ENCODE data around the gene FREM2.

Gene FREM2

DNA sequence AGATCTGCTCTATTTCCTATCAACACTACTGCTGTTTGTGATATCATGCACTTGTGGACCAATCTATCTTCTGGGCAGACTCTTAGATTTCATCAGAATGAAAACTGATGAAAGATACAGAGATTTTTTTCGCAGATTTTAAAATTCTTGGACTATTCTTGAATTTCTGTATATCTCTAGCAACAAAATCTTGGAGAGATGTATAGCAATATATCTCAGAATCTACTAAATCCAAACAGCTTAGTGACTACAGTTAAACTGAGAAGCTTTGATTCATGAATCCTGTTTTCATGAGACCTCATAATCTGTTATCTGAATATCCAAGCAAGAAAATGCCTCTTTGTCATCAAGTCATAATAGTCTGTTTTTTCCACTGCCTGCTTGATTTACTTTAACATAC is 28.0 kb upstream of the FREM2 start:
- H3K4me1 ChIP-seq (ENCODE audit: control insufficient read depth, insufficient read depth, low read depth, low read length): peaks cover 2% of the 10 kb centered on the region
- no peak overlapping the region for H3K4me2 ChIP-seq (ENCODE audit: low read length, poor library complexity, severe bottlenecking)
- no peak overlapping the region for H3K23ac ChIP-seq (ENCODE audit: low read length in 2 of 2)
- no peak overlapping the region for H3K14ac ChIP-seq (ENCODE audit: low read length in 2 of 2)
- H3K27ac ChIP-seq (ENCODE audit: low read length, poor library complexity, severe bottlenecking): no peak overlapping the region
- no peak for DNase-seq
- H2BK5ac ChIP-seq (ENCODE audit: low read depth, low read length, poor library complexity, severe bottlenecking): no peak overlapping the region
- no peaks in the 10 kb centered on the region for H3K27me3 ChIP-seq (ENCODE audit: control insufficient read depth in 1 of 2, insufficient read depth in 1 of 2, low read length in 2 of 2)
- H3K36me3 ChIP-seq (ENCODE audit: control insufficient read depth in 1 of 2, insufficient read depth in 2 of 2, low read depth in 1 of 2, low read length in 2 of 2): no peaks in the 10 kb centered on the region
- no peak overlapping the region for H3K4me3 ChIP-seq (ENCODE audit: insufficient read depth in 1 of 2, low read depth in 1 of 2, low read length in 2 of 2)
- no peak overlapping the region for H2BK15ac ChIP-seq (ENCODE audit: low read depth, poor library complexity, severe bottlenecking)
- no peak overlapping the region for H4K8ac ChIP-seq (ENCODE audit: low read length)
- no peak overlapping the region for H2BK120ac ChIP-seq (ENCODE audit: low read depth, low read length)
- no peak overlapping the region for H4K91ac ChIP-seq (ENCODE audit: low read length)
- WGBS: no CpG with 5 or more reads among the region's 1 CpG
- no peak overlapping the region for H2AK5ac ChIP-seq (ENCODE audit: low read length, severe bottlenecking)
- no peaks in the 10 kb centered on the region for H3K79me1 ChIP-seq (replicated peaks; ENCODE audit: low read length, poor library complexity, severe bottlenecking)
- no peaks in the 10 kb centered on the region for H3K9me3 ChIP-seq (ENCODE audit: control insufficient read depth, low read length)
- H3K9ac ChIP-seq (ENCODE audit: low read length): no peak overlapping the region
- no peak overlapping the region for H2AFZ ChIP-seq (ENCODE audit: low read depth, low read length)
- H3K18ac ChIP-seq (ENCODE audit: low read depth in 1 of 2, low read length in 2 of 2): no peak overlapping the region
- H3K4ac ChIP-seq (ENCODE audit: low read depth in 1 of 2, low read length in 2 of 2): no peak overlapping the region
- H2BK12ac ChIP-seq (ENCODE audit: low read length in 2 of 2): no peak overlapping the region

DNA sequence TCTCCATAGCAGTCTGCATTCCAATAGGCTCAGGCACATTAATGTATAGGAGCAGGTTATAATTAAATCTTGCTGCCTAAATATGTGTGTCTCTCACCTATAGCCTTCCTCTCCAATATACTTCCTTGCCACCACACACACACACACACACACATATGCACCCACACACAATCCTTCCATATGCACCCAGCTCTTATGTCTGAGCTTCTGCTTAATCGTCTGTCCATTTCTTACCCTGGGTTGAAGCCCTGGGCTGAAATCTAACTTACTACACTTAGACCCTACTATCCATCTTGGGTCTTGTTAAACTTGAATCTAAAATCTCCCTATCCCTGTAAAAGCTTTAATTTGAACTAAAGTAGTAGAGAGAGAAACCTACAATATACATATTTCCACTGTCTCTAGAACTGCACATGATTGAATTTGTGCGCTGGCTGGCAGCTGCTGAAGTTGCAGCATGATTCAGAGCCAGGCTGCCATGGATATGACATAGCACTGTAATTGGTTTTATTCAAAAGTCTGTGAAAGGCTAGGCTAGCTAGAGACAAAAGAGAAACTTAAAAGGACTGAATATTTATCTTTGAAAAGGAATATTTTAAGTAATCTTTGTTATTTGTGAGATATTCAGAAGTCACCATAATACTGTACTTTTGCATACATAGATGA is 25.7 kb upstream of the FREM2 start:
- no peak overlapping the region for H3K4me3 ChIP-seq (ENCODE audit: insufficient read depth in 1 of 2, low read depth in 1 of 2, low read length in 2 of 2)

DNA sequence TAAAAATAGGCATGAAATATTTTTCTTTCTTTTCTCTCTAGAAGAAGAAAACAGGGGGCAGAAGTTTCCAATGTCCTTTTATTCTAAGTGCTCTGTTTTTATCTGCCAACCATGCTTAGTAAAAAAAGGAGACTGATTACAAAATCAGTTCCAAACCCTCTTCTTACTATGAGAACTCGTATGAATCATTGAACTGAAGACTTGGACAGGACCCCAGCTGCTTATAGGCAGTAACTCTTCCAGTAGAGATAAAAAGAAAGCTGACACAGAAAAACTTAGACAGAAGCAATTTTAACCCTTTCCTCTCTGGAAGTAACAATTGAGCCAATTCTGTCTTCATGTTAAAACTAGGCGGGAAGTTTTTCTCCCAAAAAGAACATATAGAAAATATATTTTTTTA is 24.5 kb upstream of the FREM2 start:
- Histone ChIP-seq H2BK5ac (ENCODE audit: low read depth, low read length, poor library complexity, severe bottlenecking) (no peak overlapping the region), H3K27ac (ENCODE audit: low read length, poor library complexity, severe bottlenecking) (no peak overlapping the region), H2BK15ac (ENCODE audit: low read depth, poor library complexity, severe bottlenecking) (no peak overlapping the region), H3K79me1 (replicated peaks; ENCODE audit: low read length, poor library complexity, severe bottlenecking) (no peaks in the 10 kb centered on the region), H2BK12ac (ENCODE audit: low read length in 2 of 2) (no peak overlapping the region), H3K4ac (ENCODE audit: low read depth in 1 of 2, low read length in 2 of 2) (no peak overlapping the region), H3K9me3 (ENCODE audit: control insufficient read depth, low read length) (no peaks in the 10 kb centered on the region), H3K4me2 (ENCODE audit: low read length, poor library complexity, severe bottlenecking) (no peak overlapping the region), H4K8ac (ENCODE audit: low read length) (no peak overlapping the region), H3K4me3 (ENCODE audit: insufficient read depth in 1 of 2, low read depth in 1 of 2, low read length in 2 of 2) (no peak overlapping the region), H3K27me3 (ENCODE audit: control insufficient read depth in 1 of 2, insufficient read depth in 1 of 2, low read length in 2 of 2) (no peaks in the 10 kb centered on the region), H3K23ac (ENCODE audit: low read length in 2 of 2) (no peak overlapping the region), H2BK120ac (ENCODE audit: low read depth, low read length) (no peak overlapping the region), H3K18ac (ENCODE audit: low read depth in 1 of 2, low read length in 2 of 2) (no peak overlapping the region), H4K91ac (ENCODE audit: low read length) (no peak overlapping the region), H3K36me3 (ENCODE audit: control insufficient read depth in 1 of 2, insufficient read depth in 2 of 2, low read depth in 1 of 2, low read length in 2 of 2) (no peaks in the 10 kb centered on the region), H2AK5ac (ENCODE audit: low read length, severe bottlenecking) (no peak overlapping the region), H3K9ac (ENCODE audit: low read length) (no peak overlapping the region), H2AFZ (ENCODE audit: low read depth, low read length) (no peak overlapping the region), H3K4me1 (ENCODE audit: control insufficient read depth, insufficient read depth, low read depth, low read length) (no peaks in the 10 kb centered on the region), H3K14ac (ENCODE audit: low read length in 2 of 2) (no peak overlapping the region)
- WGBS: 0% methylated on average over 1 of the region's 2 CpGs
- DNase-seq: peak; percentile 77

More for the DNA sequence above, 25.7 kb upstream of the FREM2 start:
- no peak overlapping the region for H2BK120ac ChIP-seq (ENCODE audit: low read depth, low read length)
- H2BK5ac ChIP-seq (ENCODE audit: low read depth, low read length, poor library complexity, severe bottlenecking): no peak overlapping the region
- DNase-seq: no peak
- no peak overlapping the region for H4K91ac ChIP-seq (ENCODE audit: low read length)
- H3K18ac ChIP-seq (ENCODE audit: low read depth in 1 of 2, low read length in 2 of 2): no peak overlapping the region
- H2AK5ac ChIP-seq (ENCODE audit: low read length, severe bottlenecking): no peak overlapping the region
- H3K4me2 ChIP-seq (ENCODE audit: low read length, poor library complexity, severe bottlenecking): no peak overlapping the region
- H3K4ac ChIP-seq (ENCODE audit: low read depth in 1 of 2, low read length in 2 of 2): no peak overlapping the region
- no peaks in the 10 kb centered on the region for H3K79me1 ChIP-seq (replicated peaks; ENCODE audit: low read length, poor library complexity, severe bottlenecking)
- no peak overlapping the region for H2BK15ac ChIP-seq (ENCODE audit: low read depth, poor library complexity, severe bottlenecking)
- H3K4me1 ChIP-seq (ENCODE audit: control insufficient read depth, insufficient read depth, low read depth, low read length): peaks cover 2% of the 10 kb centered on the region
- H2BK12ac ChIP-seq (ENCODE audit: low read length in 2 of 2): no peak overlapping the region
- H3K27ac ChIP-seq (ENCODE audit: low read length, poor library complexity, severe bottlenecking): no peak overlapping the region
- no peak overlapping the region for H3K14ac ChIP-seq (ENCODE audit: low read length in 2 of 2)
- no peak overlapping the region for H3K9ac ChIP-seq (ENCODE audit: low read length)
- H3K9me3 ChIP-seq (ENCODE audit: control insufficient read depth, low read length): no peaks in the 10 kb centered on the region
- H3K27me3 ChIP-seq (ENCODE audit: control insufficient read depth in 1 of 2, insufficient read depth in 1 of 2, low read length in 2 of 2): no peaks in the 10 kb centered on the region
- 83% methylated on average over 2 of the region's 2 CpGs for WGBS
- no peak overlapping the region for H3K23ac ChIP-seq (ENCODE audit: low read length in 2 of 2)
- H4K8ac ChIP-seq (ENCODE audit: low read length): no peak overlapping the region
- no peak overlapping the region for H2AFZ ChIP-seq (ENCODE audit: low read depth, low read length)
- H3K36me3 ChIP-seq (ENCODE audit: control insufficient read depth in 1 of 2, insufficient read depth in 2 of 2, low read depth in 1 of 2, low read length in 2 of 2): no peaks in the 10 kb centered on the region

DNA sequence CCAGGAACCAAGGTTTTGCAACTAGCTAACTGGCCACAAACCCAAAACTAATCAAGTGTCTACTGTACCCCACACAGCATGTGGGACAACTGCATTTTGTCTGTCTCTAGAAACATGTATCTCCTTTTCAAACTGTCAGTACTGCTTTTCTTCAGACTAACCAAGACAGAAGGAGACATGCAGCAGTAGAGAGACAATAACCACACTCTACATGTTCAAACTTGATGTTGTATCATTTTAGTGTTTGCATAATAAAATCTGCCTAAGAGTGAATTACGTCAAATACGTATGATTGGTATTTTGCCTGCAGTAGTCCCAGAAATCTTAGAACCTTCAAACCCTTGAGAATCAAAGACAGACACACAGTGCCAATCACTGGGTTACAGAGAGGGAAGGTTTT is 22.0 kb upstream of the FREM2 start:
- Histone ChIP-seq H3K4me3 (ENCODE audit: insufficient read depth in 1 of 2, low read depth in 1 of 2, low read length in 2 of 2) (no peak overlapping the region), H3K4me1 (ENCODE audit: control insufficient read depth, insufficient read depth, low read depth, low read length) (no peaks in the 10 kb centered on the region), H3K27me3 (ENCODE audit: control insufficient read depth in 1 of 2, insufficient read depth in 1 of 2, low read length in 2 of 2) (peaks cover 0 to 9% of the 10 kb centered on the region in 2 experiments), H3K4ac (ENCODE audit: low read depth in 1 of 2, low read length in 2 of 2) (no peak overlapping the region), H2BK15ac (ENCODE audit: low read depth, poor library complexity, severe bottlenecking) (no peak overlapping the region), H2BK120ac (ENCODE audit: low read depth, low read length) (no peak overlapping the region), H3K79me1 (replicated peaks; ENCODE audit: low read length, poor library complexity, severe bottlenecking) (no peaks in the 10 kb centered on the region), H2BK5ac (ENCODE audit: low read depth, low read length, poor library complexity, severe bottlenecking) (no peak overlapping the region), H3K9me3 (ENCODE audit: control insufficient read depth, low read length) (no peaks in the 10 kb centered on the region), H3K14ac (ENCODE audit: low read length in 2 of 2) (no peak overlapping the region), H3K4me2 (ENCODE audit: low read length, poor library complexity, severe bottlenecking) (no peak overlapping the region), H3K36me3 (ENCODE audit: control insufficient read depth in 1 of 2, insufficient read depth in 2 of 2, low read depth in 1 of 2, low read length in 2 of 2) (no peaks in the 10 kb centered on the region), H2AFZ (ENCODE audit: low read depth, low read length) (no peak overlapping the region), H3K23ac (ENCODE audit: low read length in 2 of 2) (no peak overlapping the region), H3K18ac (ENCODE audit: low read depth in 1 of 2, low read length in 2 of 2) (no peak overlapping the region), H3K9ac (ENCODE audit: low read length) (no peak overlapping the region), H3K27ac (ENCODE audit: low read length, poor library complexity, severe bottlenecking) (no peak overlapping the region), H2BK12ac (ENCODE audit: low read length in 2 of 2) (no peak overlapping the region), H4K91ac (ENCODE audit: low read length) (no peak overlapping the region), H4K8ac (ENCODE audit: low read length) (no peak overlapping the region), H2AK5ac (ENCODE audit: low read length, severe bottlenecking) (no peak overlapping the region)
- no peak for DNase-seq
- no CpG with 5 or more reads among the region's 2 CpGs for WGBS
